Coronary artery (tissue), 2 donors: ENCODE results near the gene CCDC70.

Experiments
- DNase-seq: peaks from one replicate; pipeline ENCODE4 v3.0.0-alpha.2; 2017; ENCODE audit warnings: low spot score
- H3K27ac ChIP-seq, 2 donors: fragments of 200-600 bp; sonication (generic); one replicate each; pipeline ENCODE4 v1.5.1; 2016 to 2019
- H3K4me3 ChIP-seq: fragments of 200-600 bp; sonication (generic); 2 replicates; pipeline ENCODE4 v1.5.1; 2016; ENCODE audit warnings: mild to moderate bottlenecking, moderate library complexity
- TF ChIP-seq, protein P1 (sequence below): fragments of 200-600 bp; sonication (generic); IDR thresholded peaks from one replicate; pipeline ENCODE4 v1.5.1; 2019; ENCODE audit warnings: antibody characterized with exemption

Gene CCDC70

DNA sequence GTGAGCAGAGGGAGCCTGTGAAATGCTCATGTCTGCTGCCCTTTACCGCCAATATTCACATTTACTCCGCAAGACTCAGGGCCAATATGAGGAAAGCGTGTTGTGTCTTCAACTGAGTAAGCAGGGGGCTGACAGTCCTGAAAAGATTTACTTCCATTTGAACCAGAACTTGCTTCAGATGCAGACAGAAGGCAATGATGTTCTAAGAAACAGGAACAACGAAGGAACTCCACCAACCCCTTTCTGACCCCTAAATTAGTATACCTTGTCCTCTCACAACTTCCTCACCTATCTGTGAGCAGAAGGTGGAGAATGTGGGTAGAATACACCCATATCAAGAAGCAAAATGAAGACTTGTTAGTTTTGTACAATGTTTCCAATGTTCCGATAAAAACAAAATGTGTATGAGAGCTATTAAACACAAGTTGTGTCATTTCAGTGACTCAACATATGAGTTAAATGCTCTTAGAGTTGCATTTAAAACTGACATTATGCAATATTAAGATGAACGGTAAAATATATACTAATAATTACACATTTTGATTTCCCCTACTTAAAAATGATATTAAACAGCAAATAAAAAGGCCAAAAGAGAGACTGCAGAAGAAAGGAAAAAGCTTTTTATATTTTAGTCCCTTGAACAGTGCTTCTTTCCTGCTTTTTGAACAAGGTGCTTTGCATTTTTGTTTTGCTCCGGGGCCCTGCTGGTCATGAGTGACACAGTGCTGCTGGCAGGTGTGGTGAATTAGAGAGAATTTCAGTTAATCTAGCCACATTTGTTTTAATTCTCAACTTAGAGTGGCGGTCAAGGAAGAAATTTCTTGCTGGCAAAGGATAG is 32.8 kb upstream of the CCDC70 start:
- Histone ChIP-seq H3K27ac (no peak overlapping the region), H3K4me3 (no peak overlapping the region)
- TF ChIP-seq, protein P1, sequence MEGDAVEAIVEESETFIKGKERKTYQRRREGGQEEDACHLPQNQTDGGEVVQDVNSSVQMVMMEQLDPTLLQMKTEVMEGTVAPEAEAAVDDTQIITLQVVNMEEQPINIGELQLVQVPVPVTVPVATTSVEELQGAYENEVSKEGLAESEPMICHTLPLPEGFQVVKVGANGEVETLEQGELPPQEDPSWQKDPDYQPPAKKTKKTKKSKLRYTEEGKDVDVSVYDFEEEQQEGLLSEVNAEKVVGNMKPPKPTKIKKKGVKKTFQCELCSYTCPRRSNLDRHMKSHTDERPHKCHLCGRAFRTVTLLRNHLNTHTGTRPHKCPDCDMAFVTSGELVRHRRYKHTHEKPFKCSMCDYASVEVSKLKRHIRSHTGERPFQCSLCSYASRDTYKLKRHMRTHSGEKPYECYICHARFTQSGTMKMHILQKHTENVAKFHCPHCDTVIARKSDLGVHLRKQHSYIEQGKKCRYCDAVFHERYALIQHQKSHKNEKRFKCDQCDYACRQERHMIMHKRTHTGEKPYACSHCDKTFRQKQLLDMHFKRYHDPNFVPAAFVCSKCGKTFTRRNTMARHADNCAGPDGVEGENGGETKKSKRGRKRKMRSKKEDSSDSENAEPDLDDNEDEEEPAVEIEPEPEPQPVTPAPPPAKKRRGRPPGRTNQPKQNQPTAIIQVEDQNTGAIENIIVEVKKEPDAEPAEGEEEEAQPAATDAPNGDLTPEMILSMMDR, result no peak
- no peak for DNase-seq

DNA sequence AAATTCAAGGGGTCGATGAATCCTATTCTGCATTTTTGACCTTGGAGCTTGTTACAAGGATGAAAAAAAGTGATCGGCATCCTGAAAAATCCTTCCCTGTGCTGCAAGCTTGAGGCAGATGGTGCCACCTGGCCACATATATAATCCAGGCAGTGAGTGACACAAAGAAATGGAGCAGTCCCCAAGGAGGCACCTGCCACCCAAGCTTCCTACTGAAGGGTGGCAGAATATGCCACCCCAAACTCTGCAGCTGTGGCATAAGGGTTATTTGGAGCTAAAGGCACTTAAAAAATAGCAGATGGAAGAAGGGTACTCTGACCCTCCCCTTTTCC is 32.2 kb upstream of the CCDC70 start:
- TF ChIP-seq, protein P1, result no peak
- Histone ChIP-seq H3K27ac (no peak overlapping the region), H3K4me3 (no peak overlapping the region)
- DNase-seq, result no peak

DNA sequence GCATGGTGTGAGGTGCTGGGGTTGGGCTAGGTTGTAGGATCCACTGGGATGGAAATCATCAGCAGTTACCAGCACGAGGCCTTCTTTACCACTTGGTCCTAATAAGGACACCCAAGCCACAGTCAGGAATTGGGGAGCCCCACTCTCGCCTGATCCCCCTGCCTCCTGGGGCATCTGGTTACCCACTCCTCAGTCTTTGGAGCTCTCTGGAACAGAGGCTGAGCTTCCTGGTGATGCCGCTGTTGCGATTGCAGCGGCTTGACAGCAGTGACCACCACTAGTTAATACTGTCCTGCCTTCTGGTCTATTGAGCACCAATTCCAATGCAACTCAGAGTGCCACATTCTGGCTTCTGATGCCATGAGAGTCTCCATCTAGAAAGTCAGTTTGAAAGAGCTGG is 30.2 kb upstream of the CCDC70 start:
- no peak for DNase-seq
- TF ChIP-seq, protein P1, result no peak
- H3K4me3 ChIP-seq, result no peak overlapping the region
- H3K27ac ChIP-seq, result no peak overlapping the region

DNA sequence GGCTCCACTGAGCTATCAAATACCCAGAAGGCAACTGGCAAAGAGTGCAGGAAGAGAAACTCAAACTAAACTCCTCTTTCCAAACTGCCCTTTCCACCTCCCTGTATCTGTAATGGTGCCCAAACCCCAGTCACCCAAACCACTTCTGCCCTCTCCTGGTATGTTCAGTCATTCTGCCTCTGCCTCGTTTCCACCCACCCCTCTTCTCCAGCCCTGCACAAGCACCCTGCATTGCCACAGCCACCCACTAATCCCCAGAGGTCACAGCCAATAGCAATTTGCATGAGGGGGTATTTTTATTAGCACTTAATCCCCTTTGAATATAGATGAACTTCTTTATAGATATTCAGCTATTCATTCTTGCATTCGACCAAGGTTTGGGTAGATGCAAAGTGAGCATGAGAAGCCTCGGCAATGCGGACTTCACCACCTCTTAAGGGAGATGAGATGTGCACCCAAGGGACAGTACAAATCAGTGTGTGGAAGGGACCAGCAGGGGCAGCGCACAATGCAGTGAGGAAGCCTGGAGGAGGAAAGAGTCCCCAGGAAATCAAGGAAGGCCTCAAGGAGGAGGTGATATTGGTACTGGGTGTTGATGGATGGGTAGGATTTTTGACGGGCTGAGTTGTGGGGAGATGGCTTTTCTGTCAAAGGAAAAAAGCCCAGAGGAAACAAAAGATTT is 29.2 kb upstream of the CCDC70 start:
- TF ChIP-seq, protein P1, result no peak
- Histone ChIP-seq H3K4me3 (no peak overlapping the region), H3K27ac (no peak overlapping the region)
- DNase-seq, result no peak

DNA sequence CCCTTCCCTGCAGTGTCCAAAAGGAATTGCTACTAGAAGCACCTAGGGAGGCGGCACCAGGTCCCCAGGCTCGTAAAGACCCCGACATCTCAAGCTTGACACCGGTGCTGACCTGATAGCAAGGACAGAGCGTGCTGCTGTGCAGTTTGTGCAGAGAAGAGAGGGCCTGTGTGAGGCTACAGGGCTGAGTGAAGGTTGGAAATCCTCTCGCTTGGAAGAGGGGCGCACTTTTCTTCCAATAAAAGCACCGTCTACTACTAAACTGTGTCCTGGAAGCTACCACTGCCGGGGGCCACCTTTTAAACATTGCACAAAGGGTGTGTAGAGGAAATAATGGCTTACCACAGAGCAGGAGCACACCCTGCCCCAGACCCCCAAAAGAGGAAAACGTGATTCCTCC is 27.8 kb upstream of the CCDC70 start:
- no peak overlapping the region for H3K27ac ChIP-seq
- TF ChIP-seq, protein P1, result no peak
- H3K4me3 ChIP-seq, result no peak overlapping the region
- no peak for DNase-seq

DNA sequence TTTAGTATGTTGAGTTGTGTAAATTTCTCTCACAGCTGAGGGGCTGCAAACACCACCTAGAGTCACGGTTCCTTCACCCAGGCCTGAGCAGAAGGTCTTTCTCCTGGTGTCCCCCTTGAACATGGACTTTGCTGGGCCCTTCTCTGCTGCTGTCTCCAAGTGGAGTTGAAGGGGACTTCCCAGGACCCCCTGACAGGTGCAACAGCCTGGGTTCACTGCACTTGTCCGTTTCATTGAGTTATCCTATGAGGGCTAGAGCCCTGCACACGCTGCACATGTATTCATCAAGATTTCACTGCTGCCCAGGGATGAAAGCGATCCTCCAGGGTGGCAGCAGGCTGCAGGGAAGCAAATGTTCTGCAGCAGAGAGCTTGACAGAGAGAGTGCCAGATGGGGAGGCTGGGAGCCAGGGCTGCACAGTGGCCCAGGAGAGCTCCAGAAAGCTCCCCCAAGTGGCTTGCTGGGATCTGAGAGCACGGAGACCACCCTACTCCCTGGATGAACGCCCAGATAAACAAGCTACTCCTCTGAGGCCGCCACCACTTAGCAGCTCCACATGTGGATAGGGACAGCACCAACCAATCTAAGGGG is 27.1 kb upstream of the CCDC70 start:
- DNase-seq, result no peak
- H3K27ac ChIP-seq, result no peak overlapping the region
- H3K4me3 ChIP-seq, result no peak overlapping the region
- TF ChIP-seq, protein P1, result no peak
